Placental epithelial cell (primary cell): ENCODE measurements around the gene ENO4. TPM values are rescaled to one million over a fixed set of nuclear protein-coding genes. Genes with fewer than 3 reads are reported as not detected.

Source experiments
- total RNA-seq: library from RNA; depleted of rRNA; stranded (reverse); fragments of >200 nt; gene quantifications from 2 replicates; pipeline ENCODE4 v1.2.3, GENCODE V29; 2012

ENO4 gene, protein sequence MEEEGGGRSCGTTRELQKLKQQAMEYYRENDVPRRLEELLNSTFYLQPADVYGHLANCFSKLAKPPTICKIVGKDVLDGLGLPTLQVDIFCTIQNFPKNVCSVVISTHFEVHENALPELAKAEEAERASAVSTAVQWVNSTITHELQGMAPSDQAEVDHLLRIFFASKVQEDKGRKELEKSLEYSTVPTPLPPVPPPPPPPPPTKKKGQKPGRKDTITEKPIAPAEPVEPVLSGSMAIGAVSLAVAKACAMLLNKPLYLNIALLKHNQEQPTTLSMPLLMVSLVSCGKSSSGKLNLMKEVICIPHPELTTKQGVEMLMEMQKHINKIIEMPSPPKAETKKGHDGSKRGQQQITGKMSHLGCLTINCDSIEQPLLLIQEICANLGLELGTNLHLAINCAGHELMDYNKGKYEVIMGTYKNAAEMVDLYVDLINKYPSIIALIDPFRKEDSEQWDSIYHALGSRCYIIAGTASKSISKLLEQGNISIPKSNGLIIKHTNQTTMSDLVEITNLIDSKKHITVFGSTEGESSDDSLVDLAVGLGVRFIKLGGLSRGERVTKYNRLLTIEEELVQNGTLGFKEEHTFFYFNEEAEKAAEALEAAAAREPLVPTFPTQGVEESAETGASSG
- 0.39 TPM in 1 of 2 replicates, not detected in the other for total RNA-seq

DNA sequence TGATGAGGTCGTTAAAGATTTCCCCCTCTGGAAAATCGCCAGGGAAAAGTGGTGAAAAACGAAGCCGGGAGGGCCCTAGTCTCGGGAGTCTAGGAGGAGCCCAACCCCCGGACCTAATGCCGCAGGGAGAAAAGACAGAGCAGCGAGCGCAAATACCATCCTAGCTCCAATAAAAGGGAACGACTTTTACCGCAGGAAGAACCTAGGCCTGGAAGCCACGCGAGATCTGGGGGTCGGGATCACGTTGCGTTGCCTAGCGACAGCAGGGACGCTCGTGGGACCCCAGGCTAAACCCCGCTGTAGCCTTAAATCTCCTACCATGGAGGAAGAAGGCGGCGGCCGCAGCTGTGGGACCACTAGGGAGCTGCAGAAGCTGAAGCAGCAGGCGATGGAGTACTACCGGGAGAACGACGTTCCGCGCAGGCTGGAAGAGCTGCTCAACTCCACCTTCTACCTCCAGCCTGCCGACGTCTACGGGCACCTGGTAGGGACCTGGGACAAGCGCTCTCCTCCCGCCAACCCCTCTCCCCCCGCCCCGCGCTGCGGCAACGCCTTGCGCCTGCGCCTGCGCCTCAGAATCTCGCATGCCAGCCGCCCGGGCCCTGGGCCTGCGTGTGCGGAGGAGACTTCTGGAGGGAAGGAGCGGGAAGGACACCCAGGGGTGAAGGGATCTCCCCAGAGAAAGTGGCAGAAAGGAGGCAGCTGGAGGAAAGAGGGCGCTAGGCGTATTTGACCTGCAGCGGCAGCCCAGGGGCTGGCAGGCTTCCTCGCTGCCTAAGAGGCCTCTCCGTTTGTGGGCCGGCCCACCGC, at the start of gene ENO4:
Gene ENO4 (plus strand): TSS at position 252 of the 810 bp plus-strand sequence. CDS start 68 bp downstream, at position 320.

Other genes starting within 250 kb of the ENO4 start
- gene PNLIPRP2, start 228.5 kb upstream of the ENO4 start, total RNA-seq: not detected in 2 replicates
- gene HSPA12A, start 106.9 kb upstream of the ENO4 start, total RNA-seq: 1.7 and 4.3 TPM in 2 replicates
- gene SHTN1, start 155.7 kb downstream of the ENO4 start, total RNA-seq: 10.7 and 14.1 TPM in 2 replicates